A673 (cell line): Measurements from ENCODE around the gene CETP.

Experiments used
- EZH2 ChIP-seq: fragments of 200-600 bp; sonication (generic); IDR thresholded peaks from 2 replicates; pipeline ENCODE4 v1.6.1; 2017; ENCODE audit warnings: borderline replicate concordance, low read depth, mild to moderate bottlenecking, mixed read lengths, antibody characterized with exemption, low read length; ENCODE audit not compliant: poor library complexity, severe bottlenecking
- TF ChIP-seq, protein P1 (sequence below): fragments of 300-800, 200-600 bp; sonication (generic); conservative IDR thresholded peaks from 2 replicates; pipeline ENCODE4 v1.5.1; 2017; ENCODE audit warnings: low read depth, mild to moderate bottlenecking, antibody characterized with exemption, low read length, moderate library complexity, mixed read lengths

- TF ChIP-seq, protein P1, sequence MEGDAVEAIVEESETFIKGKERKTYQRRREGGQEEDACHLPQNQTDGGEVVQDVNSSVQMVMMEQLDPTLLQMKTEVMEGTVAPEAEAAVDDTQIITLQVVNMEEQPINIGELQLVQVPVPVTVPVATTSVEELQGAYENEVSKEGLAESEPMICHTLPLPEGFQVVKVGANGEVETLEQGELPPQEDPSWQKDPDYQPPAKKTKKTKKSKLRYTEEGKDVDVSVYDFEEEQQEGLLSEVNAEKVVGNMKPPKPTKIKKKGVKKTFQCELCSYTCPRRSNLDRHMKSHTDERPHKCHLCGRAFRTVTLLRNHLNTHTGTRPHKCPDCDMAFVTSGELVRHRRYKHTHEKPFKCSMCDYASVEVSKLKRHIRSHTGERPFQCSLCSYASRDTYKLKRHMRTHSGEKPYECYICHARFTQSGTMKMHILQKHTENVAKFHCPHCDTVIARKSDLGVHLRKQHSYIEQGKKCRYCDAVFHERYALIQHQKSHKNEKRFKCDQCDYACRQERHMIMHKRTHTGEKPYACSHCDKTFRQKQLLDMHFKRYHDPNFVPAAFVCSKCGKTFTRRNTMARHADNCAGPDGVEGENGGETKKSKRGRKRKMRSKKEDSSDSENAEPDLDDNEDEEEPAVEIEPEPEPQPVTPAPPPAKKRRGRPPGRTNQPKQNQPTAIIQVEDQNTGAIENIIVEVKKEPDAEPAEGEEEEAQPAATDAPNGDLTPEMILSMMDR = no peak
- TF ChIP-seq EZH2 = no peak
These were observed 13.5 kb upstream of the CETP start for GRCh38 chr16:56948234-56948633.
